Psoas muscle (tissue), 8 donors: ENCODE results near the gene ANO3. TPM values are rescaled to one million over a fixed set of nuclear protein-coding genes. Genes with fewer than 3 reads are reported as not detected.

Source experiments
- ATAC-seq, 4 donors: fragments of 200-7000 bp; cut with Tn5 transposase; one replicate each; pipeline ENCODE4 v1.9.1; 2020; ENCODE audit warnings: moderate library complexity in 3 of 4, mild to moderate bottlenecking in 2 of 4
- DNase-seq, 2 donors: peaks; one replicate each; pipeline ENCODE4 v3.0.0-alpha.2; 2020
- H3K27ac ChIP-seq: fragments of 200-600 bp; one replicate; pipeline ENCODE4 v1.8.0; 2022
- H3K27me3 ChIP-seq, 3 donors: fragments of 200-600 bp in 1 of 3; one replicate each; pipeline versions ENCODE4 v1.6.1 to v1.8.0; 2013 to 2022; ENCODE audit warnings: low read length in 2 of 3, mild to moderate bottlenecking in 2 of 3, moderate library complexity in 1 of 3; ENCODE audit not compliant: insufficient read depth in 3 of 3
- H3K36me3 ChIP-seq, 2 donors: fragments of 200-600 bp in 1 of 2; one replicate each; pipeline versions ENCODE4 v1.6.1 to v1.8.0; 2013 to 2022; ENCODE audit warnings: low read depth in 1 of 2, mild to moderate bottlenecking in 1 of 2, moderate library complexity in 1 of 2; ENCODE audit not compliant: insufficient read depth in 1 of 2
- H3K4me1 ChIP-seq: fragments of 200-600 bp; one replicate; pipeline ENCODE4 v1.8.0; 2022
- H3K4me3 ChIP-seq: fragments of 200-600 bp; one replicate; pipeline ENCODE4 v1.8.0; 2022; ENCODE audit warnings: mild to moderate bottlenecking
- H3K9me3 ChIP-seq: fragments of 200-600 bp; one replicate; pipeline ENCODE4 v1.8.0; 2022
- WGBS, 3 donors: extraction: QIAGEN DNeasy Blood & Tissue Kit; methylation state at CpG; one replicate each; pipeline versions ENCODE4 v1.1.6 to v1.1.7; 2013; 5-methylcytosine and 5-hydroxymethylcytosine counted together
- intact Hi-C, 2 donors: fragments of 100-400 bp; cut with DNase I; formaldehyde crosslinking; loops; one replicate each; pipeline versions ENCODE4 v1.11.0 to v1.14.2; 2022
- polyA plus RNA-seq, 3 donors: library from polyadenylated mRNA; stranded (reverse); fragments of 200-250 nt; gene quantifications; one replicate each; pipeline ENCODE4 v1.2.3, GENCODE V29; 2013
- total RNA-seq, 4 donors: library from RNA; stranded (reverse); fragmentation: NEBNext Ultra II Directional in 2 of 4; extraction: Animal tissue kit (Norgen Biotek cat#: 25700) in 2 of 4; gene quantifications; one replicate each; pipeline versions ENCODE4 v1.2.1 to v1.2.4, GENCODE V29; 2021 to 2023
- TF ChIP-seq, protein P1 (sequence below): fragments of 200-600 bp; IDR thresholded peaks from one replicate; pipeline ENCODE4 v1.8.0; 2022; ENCODE audit warnings: antibody characterized with exemption
- donor health status: healthy with polysubstance abuse.
- donor health status: DM: no; HTN: no; CAD: no; lungs with moderate emphysema.
- donor health status: Bipolar disorder and iron deficiency.
- donor health status: healthy.
- donor health status: DM: yes; HTN: yes; CAD: no.
- donor health status: DM: no; HTN: no; CAD: no.
- donor health status: DM: no; HTN: no; CAD: no.
- donor health status: DM: yes; HTN: yes; CAD: no.

ANO3 gene
- total and polyA plus RNA-seq, 7 donors: 0.01 TPM; not detected in 6

DNA sequence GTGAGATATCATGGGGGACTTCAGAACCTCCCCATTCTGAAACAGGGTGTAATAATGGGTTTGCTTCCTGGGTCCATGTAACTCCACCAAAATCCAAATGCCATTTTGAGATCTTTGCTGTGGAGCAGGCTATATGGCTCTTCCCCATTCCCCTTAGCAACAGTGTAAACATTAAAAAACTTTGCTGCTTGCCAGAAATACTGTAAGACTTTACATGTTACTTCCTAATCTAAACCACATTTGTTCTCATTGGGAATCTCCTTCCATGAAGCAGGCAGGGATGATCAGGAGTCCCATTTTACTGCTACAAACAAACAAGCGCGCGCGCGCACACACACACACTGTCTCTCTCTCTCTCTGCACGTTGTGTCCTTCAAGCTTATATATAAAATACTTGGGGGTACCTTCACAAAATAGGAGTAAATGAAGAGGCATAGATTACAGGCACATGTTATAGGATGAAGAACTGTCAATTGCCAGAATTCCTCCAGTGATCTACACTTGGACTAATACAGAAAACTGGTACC lies 86.5 kb downstream of the ANO3 start:
- no peaks in the 10 kb centered on the region for H3K9me3 ChIP-seq
- WGBS, 3 donors: 87 to 94% (median 90%) methylated on average over 6 of the region's 6 CpGs
- no peaks in the 10 kb centered on the region for H3K4me1 ChIP-seq
- no peak for DNase-seq
- H3K4me3 ChIP-seq: no peak overlapping the region
- ATAC-seq: no peak
- H3K27ac ChIP-seq: no peak overlapping the region
- H3K36me3 ChIP-seq: no peaks in the 10 kb centered on the region
- intact Hi-C loops: no loop called here
- TF ChIP-seq, protein P1, sequence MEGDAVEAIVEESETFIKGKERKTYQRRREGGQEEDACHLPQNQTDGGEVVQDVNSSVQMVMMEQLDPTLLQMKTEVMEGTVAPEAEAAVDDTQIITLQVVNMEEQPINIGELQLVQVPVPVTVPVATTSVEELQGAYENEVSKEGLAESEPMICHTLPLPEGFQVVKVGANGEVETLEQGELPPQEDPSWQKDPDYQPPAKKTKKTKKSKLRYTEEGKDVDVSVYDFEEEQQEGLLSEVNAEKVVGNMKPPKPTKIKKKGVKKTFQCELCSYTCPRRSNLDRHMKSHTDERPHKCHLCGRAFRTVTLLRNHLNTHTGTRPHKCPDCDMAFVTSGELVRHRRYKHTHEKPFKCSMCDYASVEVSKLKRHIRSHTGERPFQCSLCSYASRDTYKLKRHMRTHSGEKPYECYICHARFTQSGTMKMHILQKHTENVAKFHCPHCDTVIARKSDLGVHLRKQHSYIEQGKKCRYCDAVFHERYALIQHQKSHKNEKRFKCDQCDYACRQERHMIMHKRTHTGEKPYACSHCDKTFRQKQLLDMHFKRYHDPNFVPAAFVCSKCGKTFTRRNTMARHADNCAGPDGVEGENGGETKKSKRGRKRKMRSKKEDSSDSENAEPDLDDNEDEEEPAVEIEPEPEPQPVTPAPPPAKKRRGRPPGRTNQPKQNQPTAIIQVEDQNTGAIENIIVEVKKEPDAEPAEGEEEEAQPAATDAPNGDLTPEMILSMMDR: no peak
- no peaks in the 10 kb centered on the region for H3K27me3 ChIP-seq

DNA sequence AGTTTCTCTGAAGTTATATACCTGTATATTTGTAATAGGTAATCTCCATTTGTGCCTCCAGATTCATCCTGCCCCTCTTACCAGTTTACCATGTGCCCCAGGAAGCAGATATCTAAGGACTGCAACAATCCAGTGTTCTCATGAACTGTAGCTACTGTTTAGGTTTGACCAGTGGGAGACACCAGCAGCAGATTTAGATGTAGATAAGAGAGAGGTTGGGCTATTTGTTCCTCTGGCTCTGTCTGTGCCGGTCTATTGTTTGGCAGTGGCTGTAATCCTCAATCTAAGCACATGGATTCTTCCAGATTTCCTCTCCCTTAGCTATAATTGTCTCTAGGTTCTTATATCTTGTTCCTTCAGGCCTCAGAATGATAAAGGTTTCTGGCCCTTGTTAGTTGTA lies 88.4 kb downstream of the ANO3 start:
- intact Hi-C loops: no loop called here
- ATAC-seq (no peak), DNase-seq (no peak)
- Histone ChIP-seq H3K36me3 (no peaks in the 10 kb centered on the region), H3K27ac (no peak overlapping the region), H3K4me1 (no peaks in the 10 kb centered on the region), H3K4me3 (no peak overlapping the region), H3K27me3 (no peaks in the 10 kb centered on the region), H3K9me3 (no peaks in the 10 kb centered on the region)
- TF ChIP-seq, protein P1: no peak
- 22 to 50% (median 37%) methylated on average over 1 of the region's 1 CpG for WGBS, 3 donors

DNA sequence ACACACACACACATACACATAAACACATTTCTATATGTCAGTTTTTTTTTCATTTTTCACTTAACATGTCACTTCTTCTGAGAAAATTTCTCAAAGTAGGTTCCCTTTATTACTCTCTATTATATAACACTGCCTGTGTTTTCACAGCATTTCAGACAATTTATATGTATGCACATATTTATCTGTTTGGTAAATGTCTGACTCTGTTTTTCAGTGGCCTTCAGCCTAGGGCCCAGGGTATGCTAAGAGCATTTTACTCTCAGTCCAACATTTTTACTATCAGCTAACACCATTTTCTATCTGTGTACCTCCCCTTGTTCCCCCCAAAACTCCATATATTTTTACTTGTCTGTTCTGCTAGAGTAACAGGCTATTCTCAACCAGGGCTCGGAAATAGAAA lies 92.3 kb downstream of the ANO3 start:
- TF ChIP-seq, protein P1: no peak
- 0 to 44% (median 0%) methylated on average over 1 of the region's 1 CpG for WGBS, 3 donors
- Histone ChIP-seq H3K27ac (no peak overlapping the region), H3K36me3 (no peaks in the 10 kb centered on the region), H3K4me3 (no peak overlapping the region), H3K9me3 (no peaks in the 10 kb centered on the region), H3K27me3 (no peaks in the 10 kb centered on the region), H3K4me1 (no peaks in the 10 kb centered on the region)
- ATAC-seq: no peak
- DNase-seq: no peak
- intact Hi-C loops: no loop called here

DNA sequence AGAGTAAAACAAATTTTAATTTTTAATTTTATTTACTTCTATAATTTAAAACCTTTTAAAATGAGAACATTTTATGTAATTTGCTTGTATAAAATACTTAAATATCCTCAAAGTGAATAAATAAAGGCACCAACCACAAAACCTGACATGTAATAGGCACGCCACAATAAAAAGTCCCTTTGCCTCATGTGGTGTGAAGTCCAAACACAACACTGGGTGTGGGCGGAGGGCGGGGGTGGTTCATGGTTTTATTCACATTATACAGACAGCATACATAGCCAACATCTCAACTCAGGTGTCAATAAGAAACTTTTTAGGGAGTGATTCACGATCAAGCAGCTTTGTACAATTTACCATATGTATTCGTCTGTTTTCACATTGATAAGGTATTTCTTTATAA lies 107.9 kb downstream of the ANO3 start:
- no peak overlapping the region for H3K4me3 ChIP-seq
- no peaks in the 10 kb centered on the region for H3K4me1 ChIP-seq
- ATAC-seq: no peak
- DNase-seq: no peak
- H3K27me3 ChIP-seq: peaks cover 0 to 2% (median 1%) of the 10 kb centered on the region in 3 donors
- TF ChIP-seq, protein P1: no peak
- H3K9me3 ChIP-seq: no peaks in the 10 kb centered on the region
- no peaks in the 10 kb centered on the region for H3K36me3 ChIP-seq
- intact Hi-C loops: no loop called here
- WGBS, 3 donors: 90 to 91% (median 91%) methylated on average over 5 of the region's 5 CpGs
- H3K27ac ChIP-seq: no peak overlapping the region

DNA sequence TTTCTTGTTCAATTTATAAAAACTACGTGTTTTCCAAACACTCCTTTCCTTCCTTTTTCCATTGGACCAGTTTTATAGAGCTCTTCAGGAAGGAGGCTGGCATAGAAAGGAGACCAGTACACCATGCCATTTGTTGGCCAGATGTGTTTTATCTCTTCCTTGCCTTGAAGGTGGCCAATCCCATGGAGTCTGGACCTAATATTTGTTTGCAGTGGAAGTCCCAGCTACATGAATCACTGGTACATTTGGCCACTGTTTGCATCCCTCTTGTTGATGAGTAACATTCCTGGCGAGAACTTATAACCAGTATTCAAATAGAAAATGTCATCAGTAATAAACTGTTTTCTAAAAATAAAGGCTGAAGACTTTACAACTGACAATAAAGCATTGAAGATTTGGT lies 110.2 kb downstream of the ANO3 start:
- no peaks in the 10 kb centered on the region for H3K4me1 ChIP-seq
- peaks cover 0 to 2% (median 0%) of the 10 kb centered on the region in 3 donors for H3K27me3 ChIP-seq
- H3K9me3 ChIP-seq: no peaks in the 10 kb centered on the region
- 79 to 83% (median 81%) methylated on average over 2 of the region's 2 CpGs for WGBS, 3 donors
- ATAC-seq (no peak), DNase-seq (no peak)
- no peak overlapping the region for H3K27ac ChIP-seq
- H3K36me3 ChIP-seq: no peaks in the 10 kb centered on the region
- intact Hi-C loops: no loop called here
- TF ChIP-seq, protein P1: no peak
- H3K4me3 ChIP-seq: no peak overlapping the region
